Subcutaneous adipose tissue (tissue), 4 donors: ENCODE data around the gene NDEL1. TPM values are rescaled to one million over a fixed set of nuclear protein-coding genes. Genes with fewer than 3 reads are reported as not detected.

Experiments used
- total RNA-seq, 4 donors: library from RNA; depleted of rRNA; stranded (reverse); fragments of >200 nt; gene quantifications; one replicate each; pipeline ENCODE4 v1.1.0, GENCODE V29; 2016
- TF ChIP-seq, protein P1 (sequence below): fragments of 450-650 bp; IDR thresholded peaks from one replicate; pipeline ENCODE4 v1.5.1; 2016; ENCODE audit warnings: low read depth, mild to moderate bottlenecking, control low read depth, antibody characterized with exemption, moderate library complexity

NDEL1 gene
- total RNA-seq, 4 donors from 2014 or later: 58.3 to 80.4 (median 67.3) TPM

DNA sequence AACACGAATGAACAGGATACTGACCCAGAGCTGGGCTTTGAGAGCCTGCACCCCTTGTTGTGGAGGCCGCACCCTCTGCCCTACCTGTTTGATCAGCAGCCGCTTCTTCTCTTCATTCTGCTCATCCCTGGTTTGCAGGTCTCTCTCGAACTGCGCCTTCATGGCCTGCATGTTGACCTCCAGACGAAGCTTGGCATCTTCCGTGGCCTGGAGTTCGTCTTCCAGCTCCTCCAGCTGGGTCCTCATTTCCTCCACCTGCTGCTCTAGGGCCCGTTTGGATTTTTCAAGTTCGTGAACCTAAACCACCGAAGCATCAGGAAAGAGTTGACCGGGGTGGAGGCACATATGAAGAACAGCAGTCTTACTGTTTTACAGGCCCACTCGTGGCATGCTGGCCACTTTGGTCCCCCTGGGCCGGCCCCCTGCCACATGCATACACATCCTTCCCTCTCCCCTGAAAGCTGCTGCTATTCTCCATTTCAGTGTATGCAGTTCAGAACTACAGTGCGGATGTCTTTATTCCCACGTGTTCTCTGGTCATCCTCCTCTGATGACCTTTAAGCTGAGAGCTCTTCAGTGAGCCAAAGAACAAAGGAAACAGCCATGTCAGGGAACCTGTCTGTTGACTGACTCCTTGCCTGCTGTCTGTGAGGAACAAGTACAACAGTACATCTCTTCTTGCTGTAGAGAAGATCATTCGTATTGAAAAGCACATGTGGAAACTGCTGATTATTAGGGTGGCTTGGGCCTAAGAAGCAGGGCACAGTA, 54.8 kb downstream of the NDEL1 start:
- TF ChIP-seq, protein P1, sequence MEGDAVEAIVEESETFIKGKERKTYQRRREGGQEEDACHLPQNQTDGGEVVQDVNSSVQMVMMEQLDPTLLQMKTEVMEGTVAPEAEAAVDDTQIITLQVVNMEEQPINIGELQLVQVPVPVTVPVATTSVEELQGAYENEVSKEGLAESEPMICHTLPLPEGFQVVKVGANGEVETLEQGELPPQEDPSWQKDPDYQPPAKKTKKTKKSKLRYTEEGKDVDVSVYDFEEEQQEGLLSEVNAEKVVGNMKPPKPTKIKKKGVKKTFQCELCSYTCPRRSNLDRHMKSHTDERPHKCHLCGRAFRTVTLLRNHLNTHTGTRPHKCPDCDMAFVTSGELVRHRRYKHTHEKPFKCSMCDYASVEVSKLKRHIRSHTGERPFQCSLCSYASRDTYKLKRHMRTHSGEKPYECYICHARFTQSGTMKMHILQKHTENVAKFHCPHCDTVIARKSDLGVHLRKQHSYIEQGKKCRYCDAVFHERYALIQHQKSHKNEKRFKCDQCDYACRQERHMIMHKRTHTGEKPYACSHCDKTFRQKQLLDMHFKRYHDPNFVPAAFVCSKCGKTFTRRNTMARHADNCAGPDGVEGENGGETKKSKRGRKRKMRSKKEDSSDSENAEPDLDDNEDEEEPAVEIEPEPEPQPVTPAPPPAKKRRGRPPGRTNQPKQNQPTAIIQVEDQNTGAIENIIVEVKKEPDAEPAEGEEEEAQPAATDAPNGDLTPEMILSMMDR: no peak

DNA sequence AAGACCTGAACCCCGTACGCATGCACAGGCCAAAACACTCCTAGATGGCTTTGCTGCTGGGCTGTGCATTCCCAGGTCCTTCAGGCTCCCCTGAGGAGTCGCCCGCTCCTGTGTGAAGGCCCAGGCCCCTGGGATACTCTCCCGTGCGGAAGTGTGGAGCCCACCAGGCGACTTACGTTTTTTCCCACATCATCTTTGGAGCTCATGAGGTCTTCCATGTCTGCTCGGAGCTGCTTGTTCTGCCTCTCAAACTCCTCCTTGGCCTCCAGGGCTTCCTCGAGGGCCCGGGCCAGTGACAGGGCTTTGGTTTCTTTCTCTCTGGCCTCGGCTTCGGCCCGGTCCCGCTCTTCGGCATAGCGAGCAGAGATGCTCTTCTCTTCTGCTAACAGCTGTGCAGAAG, 56.4 kb downstream of the NDEL1 start:
- TF ChIP-seq, protein P1: no peak

DNA sequence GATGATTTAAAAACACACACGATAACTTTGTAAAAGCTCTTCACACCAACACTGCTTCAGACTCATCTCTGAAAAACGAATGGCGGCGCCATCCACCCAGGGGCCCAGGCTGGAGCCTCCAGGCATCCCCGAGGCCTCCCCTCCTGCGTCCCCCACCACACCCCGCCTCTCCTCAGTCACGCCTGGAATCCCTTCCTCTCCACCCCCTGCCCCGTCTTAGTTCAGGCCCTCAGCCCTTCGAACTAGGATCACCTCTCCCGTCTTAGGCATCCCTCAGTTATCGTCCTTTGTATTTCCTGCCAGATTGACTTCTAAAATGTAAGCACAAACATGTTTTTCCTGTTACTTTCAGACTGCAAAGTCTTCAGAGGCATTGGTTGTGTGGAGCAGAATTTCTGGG, 58.3 kb downstream of the NDEL1 start:
- TF ChIP-seq, protein P1: no peak

DNA sequence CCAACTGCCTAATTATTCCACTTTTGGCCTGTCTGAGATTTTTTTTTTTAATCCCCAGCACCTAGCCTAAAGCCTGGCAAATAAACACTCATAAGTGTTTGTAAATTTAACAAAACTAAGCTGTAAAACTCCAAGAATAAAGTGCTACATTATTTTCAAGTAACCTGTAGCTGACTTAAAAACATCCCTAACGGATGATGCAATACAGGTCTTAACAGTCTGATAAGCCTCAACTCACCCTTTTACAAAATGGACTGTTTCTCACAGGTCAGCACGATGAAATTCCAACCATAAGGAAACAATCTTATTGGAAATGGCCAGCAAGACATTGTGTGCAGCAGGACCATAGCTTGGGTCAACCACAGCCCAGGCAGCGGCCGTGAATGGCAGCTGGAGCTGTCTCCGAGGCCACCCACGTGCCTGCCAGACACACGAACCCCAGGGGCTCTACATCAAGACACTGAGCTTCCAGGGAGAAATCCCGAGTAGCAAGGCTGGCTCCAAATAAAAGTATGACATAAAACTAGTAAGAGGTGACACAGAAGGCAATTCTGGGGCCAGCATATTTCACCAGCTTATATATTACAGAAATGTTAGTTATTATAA, 58.9 kb downstream of the NDEL1 start:
- TF ChIP-seq, protein P1: no peak

DNA sequence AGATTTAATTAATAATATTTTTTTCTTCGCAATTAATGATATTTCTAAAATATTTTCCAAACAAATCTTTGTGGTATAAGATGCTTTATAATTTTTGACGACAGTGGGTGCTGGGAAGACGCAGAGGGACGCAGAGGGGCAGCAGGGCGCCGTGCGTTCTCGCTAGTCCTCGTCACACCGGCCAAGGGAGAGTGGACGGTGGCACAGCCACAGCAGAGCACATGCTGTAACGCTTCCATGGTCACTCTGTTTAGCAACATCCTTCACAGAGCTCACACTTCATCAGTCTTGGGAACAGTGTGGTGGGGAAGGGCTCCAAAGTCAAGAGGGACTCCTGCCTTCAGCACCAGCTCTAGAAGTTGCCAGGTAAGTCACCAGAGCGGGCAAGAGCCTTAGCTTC, 60.4 kb downstream of the NDEL1 start:
- TF ChIP-seq, protein P1: no peak

DNA sequence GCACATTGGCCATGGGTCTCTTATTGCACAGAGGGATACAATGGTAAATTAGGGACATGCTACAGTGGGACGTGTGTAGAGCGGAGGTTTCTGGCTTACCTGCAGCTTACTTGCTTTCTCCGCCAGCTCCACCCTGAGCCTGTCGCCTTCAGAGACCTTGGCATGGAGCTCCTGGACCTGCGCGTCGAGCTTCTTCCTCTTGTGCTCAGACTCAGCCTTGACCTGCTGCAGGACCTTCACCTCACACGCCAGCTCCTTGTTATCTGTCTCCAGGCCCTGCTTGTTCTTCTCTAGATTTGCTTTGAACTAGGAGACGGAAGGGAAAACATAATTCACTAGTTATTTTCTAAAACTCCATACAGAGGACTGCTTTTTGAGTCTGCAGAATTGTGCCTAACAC, 63.5 kb downstream of the NDEL1 start:
- TF ChIP-seq, protein P1: no peak

DNA sequence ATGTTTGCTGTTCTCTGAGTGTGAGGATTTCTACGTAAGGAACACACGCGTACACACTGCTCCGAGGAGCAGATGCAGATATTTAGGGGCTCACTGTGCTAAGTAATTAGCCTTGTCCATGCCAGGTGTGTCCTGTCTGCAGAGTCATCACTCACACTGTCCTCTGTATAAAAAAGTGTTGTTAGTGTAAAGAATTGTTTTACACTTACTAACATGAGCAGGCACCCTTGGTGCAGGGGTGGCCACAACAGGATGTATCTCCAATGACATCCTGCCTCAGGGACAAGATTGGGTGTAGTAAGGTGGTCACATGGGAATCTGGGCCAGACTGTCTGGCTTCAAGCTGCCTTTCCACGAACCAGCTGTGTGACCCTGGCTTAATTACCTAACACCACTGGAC, 63.9 kb downstream of the NDEL1 start:
- TF ChIP-seq, protein P1: no peak
